ENCODE measurements around the gene KMT5B. TPM values are rescaled to one million over a fixed set of nuclear protein-coding genes. Genes with fewer than 3 reads are reported as not detected.

The KMT5B gene
- total and polyA plus RNA-seq, 2 donors (not counting 1 experiment from before 2014, with no cell fraction given), result 13.4 to 77.8 TPM

- ATAC-seq (ENCODE audit: low read depth) (no peak), DNase-seq (no peak)
- no peak overlapping the region for H3K4me3 ChIP-seq (ENCODE audit: control extremely low read depth in 1 of 5, extremely low read depth in 1 of 5, insufficient read depth in 1 of 5, low read depth in 2 of 5, low read length in 4 of 5)
- WGBS (ENCODE audit: insufficient coverage), result 92% methylated on average over 11 of the region's 14 CpGs
- no peak overlapping the region for H3K27ac Mint-ChIP-seq
- H3K4me1 ChIP-seq (ENCODE audit: control insufficient read depth in 2 of 2, insufficient read depth in 2 of 2, low read length in 2 of 2), result peaks cover 14 to 17% of the 10 kb centered on the region in 2 donors
- no peak overlapping the region for H2AFZ ChIP-seq (ENCODE audit: insufficient read depth, low read depth, low read length, poor library complexity, severe bottlenecking)
- H3K27me3 ChIP-seq (replicated peaks in 1 of 4; ENCODE audit: control extremely low read depth in 1 of 4, control insufficient read depth in 3 of 4, insufficient read depth in 4 of 4, low read length in 3 of 4), result peaks cover 0 to 9% (median 0%) of the 10 kb centered on the region in 4 experiments
- TF ChIP-seq EZH2 (IDR thresholded peaks at IDR 0.05; ENCODE audit: borderline replicate concordance, insufficient read depth, low read depth, low read length, poor library complexity, severe bottlenecking), result no peak
- TF ChIP-seq CTCF (IDR thresholded peaks at IDR 0.05), result no peak
- no peak overlapping the region for H3K9ac ChIP-seq (ENCODE audit: low read length)
- H3K79me2 ChIP-seq (ENCODE audit: control insufficient read depth, insufficient read depth, low read length), result no peaks in the 10 kb centered on the region
- H3K4me2 ChIP-seq (replicated peaks; ENCODE audit: low read depth, low read length, poor library complexity, severe bottlenecking), result no peak overlapping the region
- no peak overlapping the region for H3K4me3 Mint-ChIP-seq
- H3K27me3 Mint-ChIP-seq, result peaks cover 2% of the 10 kb centered on the region
- no peaks in the 10 kb centered on the region for H3K9me3 ChIP-seq (ENCODE audit: control extremely low read depth in 1 of 3, control insufficient read depth in 2 of 3, insufficient read depth in 1 of 3, low read length in 2 of 3)
- peaks cover 13% of the 10 kb centered on the region for H3K4me1 Mint-ChIP-seq
- no peak overlapping the region for H3K27ac ChIP-seq (ENCODE audit: low read length in 2 of 2)
- H3K9me3 Mint-ChIP-seq (ENCODE audit: insufficient read depth), result no peaks in the 10 kb centered on the region
- ChIA-PET POLR2A (no interaction called here), CTCF (no interaction called here)
- no peaks in the 10 kb centered on the region for H3K36me3 ChIP-seq (replicated peaks in 1 of 2; ENCODE audit: control extremely low read depth in 1 of 2, control insufficient read depth in 1 of 2, extremely low read depth in 1 of 2, insufficient read depth in 2 of 2, low read length in 1 of 2)
- no peaks in the 10 kb centered on the region for H4K20me1 ChIP-seq (ENCODE audit: control insufficient read depth, insufficient read depth, low read length, poor library complexity, severe bottlenecking)
- intact Hi-C loops (cut with micrococcal nuclease), result no loop called here
These were observed 67.8 kb downstream of the KMT5B start for GRCh38 chr11:68145120-68145866.

- no peaks in the 10 kb centered on the region for H3K79me2 ChIP-seq (ENCODE audit: control insufficient read depth, insufficient read depth, low read length)
- peaks cover 0 to 9% (median 2%) of the 10 kb centered on the region in 4 experiments for H3K27me3 ChIP-seq (replicated peaks in 1 of 4; ENCODE audit: control extremely low read depth in 1 of 4, control insufficient read depth in 3 of 4, insufficient read depth in 4 of 4, low read length in 3 of 4)
- 98% methylated on average over 3 of the region's 4 CpGs for WGBS (ENCODE audit: insufficient coverage)
- no peak overlapping the region for H3K4me2 ChIP-seq (replicated peaks; ENCODE audit: low read depth, low read length, poor library complexity, severe bottlenecking)
- H3K36me3 ChIP-seq (replicated peaks in 1 of 2; ENCODE audit: control extremely low read depth in 1 of 2, control insufficient read depth in 1 of 2, extremely low read depth in 1 of 2, insufficient read depth in 2 of 2, low read length in 1 of 2), result no peaks in the 10 kb centered on the region
- H2AFZ ChIP-seq (ENCODE audit: insufficient read depth, low read depth, low read length, poor library complexity, severe bottlenecking), result no peak overlapping the region
- peaks cover 5% of the 10 kb centered on the region for H3K27me3 Mint-ChIP-seq
- POLR2A ChIA-PET, result no interaction called here
- no peak overlapping the region for H3K27ac Mint-ChIP-seq
- CTCF ChIA-PET, result no interaction called here
- intact Hi-C loops (cut with micrococcal nuclease), result no loop called here
- H4K20me1 ChIP-seq (ENCODE audit: control insufficient read depth, insufficient read depth, low read length, poor library complexity, severe bottlenecking), result no peaks in the 10 kb centered on the region
- H3K4me3 ChIP-seq (ENCODE audit: control extremely low read depth in 1 of 5, extremely low read depth in 1 of 5, insufficient read depth in 1 of 5, low read depth in 2 of 5, low read length in 4 of 5), result no peak overlapping the region
- no peak overlapping the region for H3K9ac ChIP-seq (ENCODE audit: low read length)
- DNase-seq, result no peak
- H3K9me3 Mint-ChIP-seq (ENCODE audit: insufficient read depth), result no peaks in the 10 kb centered on the region
- no peaks in the 10 kb centered on the region for H3K9me3 ChIP-seq (ENCODE audit: control extremely low read depth in 1 of 3, control insufficient read depth in 2 of 3, insufficient read depth in 1 of 3, low read length in 2 of 3)
- no peak for TF ChIP-seq EZH2 (IDR thresholded peaks at IDR 0.05; ENCODE audit: borderline replicate concordance, insufficient read depth, low read depth, low read length, poor library complexity, severe bottlenecking)
- no peak for TF ChIP-seq CTCF (IDR thresholded peaks at IDR 0.05)
- peaks cover 14 to 17% of the 10 kb centered on the region in 2 donors for H3K4me1 ChIP-seq (ENCODE audit: control insufficient read depth in 2 of 2, insufficient read depth in 2 of 2, low read length in 2 of 2)
- no peak overlapping the region for H3K27ac ChIP-seq (ENCODE audit: low read length in 2 of 2)
- ATAC-seq (ENCODE audit: low read depth), result no peak
- H3K4me3 Mint-ChIP-seq, result no peak overlapping the region
- peaks cover 13% of the 10 kb centered on the region for H3K4me1 Mint-ChIP-seq
These were observed 69.8 kb downstream of the KMT5B start for GRCh38 chr11:68143310-68143689.

Measured in B cell (primary cell).